NCI-H2171 treated with DMSO at 0.1 percent for 48 hours (cell line): ENCODE data around the gene DNAH2.

Experiments
- DNase-seq: peaks from one replicate; lab custom pipeline; 2025; lab: John Stamatoyannopoulos, UW

Gene DNAH2

DNA sequence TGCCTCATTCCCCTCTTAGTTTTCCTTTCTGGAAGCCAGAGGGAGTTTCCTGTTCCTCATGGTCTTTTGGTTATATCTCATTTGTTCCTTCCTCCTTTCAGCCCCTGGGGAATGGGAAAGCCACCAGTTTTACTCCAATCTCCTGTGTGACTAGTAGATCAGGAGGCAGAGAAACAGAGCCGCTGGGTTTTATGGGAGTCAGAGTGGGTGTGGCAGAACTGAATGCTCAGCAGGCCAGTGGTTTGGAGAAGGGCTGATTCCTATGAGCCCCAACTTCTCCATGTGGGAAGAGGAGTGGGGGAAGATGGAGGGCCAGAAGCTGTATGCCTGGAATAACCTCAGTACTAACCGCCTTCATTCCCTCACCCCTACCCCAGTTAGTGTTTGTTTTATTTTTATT is 4.1 kb downstream of the DNAH2 start:
- DNase-seq, result no peak

DNA sequence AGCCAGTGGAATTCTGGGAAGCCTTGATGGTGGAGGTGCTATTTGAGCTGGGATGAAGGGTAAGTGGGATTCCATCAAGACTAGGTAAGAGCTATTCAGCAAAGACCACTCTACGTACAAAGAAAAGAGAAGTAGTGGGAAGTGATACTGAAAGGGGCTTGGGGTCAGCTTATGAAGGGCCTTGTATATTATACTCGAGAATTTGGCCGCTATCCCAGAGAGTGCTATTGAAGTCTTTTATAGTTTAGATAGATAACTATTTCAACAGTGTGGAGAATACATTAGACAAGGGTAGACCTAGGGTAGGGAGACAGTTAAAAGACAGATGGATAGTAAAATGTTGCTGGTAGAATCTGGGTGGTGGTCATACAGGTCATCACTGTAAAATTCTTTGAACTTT is 10.3 kb downstream of the DNAH2 start:
- no peak for DNase-seq

DNA sequence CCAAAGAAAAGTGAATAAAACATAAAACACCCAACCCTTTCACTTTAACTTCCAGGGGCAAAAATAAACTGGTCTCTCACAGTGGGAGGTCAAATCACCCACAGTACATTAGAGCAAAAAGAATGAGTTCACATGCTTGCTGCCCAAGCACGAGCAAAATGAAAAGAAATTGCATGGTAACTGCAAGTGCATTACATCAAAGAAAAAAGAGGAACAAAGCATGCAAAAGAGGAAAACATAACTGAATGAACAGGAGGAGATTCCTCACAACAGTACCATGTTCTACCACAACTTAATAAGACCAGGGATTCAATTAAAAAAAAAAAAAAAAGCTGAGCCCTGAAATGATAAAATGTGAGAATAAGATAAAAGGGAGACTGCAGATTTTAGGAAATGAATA is 12.3 kb downstream of the DNAH2 start:
- DNase-seq, result no peak

DNA sequence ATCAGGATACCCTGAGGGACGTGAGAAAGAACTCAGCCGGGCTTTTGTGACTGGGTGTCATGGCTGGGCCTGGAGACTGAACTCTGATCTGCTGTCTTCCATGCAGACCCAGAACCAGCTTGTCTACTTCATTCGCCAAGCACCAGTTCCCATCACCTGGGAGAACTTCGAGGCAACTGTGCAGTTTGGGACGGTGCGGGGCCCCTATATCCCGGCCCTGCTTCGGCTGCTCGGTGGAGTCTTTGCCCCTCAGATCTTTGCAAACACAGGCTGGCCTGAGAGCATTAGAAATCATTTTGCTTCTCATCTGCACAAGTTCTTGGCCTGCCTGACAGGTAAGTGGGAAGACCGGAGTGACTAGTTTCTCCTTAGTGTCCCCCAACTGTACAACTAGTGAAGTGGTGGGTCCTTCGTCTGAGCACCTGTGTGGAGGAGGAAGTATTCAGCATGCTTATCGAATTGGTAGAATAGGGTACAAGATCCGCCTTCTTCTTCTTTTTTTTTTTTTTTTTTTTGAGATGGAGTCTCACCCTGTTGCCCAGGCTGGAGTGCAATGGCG is 15.5 kb downstream of the DNAH2 start:
- DNase-seq, result no peak

DNA sequence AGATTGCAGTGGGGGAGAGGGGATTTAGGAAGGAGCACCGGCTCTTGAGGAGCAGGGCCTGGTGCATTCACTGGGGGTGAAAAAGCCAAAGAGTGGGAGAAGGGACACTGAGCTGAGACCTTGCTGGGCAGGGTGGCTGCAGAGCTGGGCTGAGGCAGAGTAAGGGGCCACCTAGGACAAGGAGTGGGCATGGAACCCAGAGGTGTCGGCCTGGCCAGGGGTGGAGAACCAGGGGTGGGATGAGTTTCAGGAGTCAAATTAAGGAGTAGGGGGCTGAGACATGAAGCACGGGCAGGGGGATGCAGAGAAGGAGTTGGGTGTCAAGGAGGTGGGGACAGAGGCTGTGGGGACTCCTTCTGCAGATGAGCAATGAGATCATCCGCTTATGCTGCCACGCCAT is 20.1 kb downstream of the DNAH2 start:
- no peak for DNase-seq

DNA sequence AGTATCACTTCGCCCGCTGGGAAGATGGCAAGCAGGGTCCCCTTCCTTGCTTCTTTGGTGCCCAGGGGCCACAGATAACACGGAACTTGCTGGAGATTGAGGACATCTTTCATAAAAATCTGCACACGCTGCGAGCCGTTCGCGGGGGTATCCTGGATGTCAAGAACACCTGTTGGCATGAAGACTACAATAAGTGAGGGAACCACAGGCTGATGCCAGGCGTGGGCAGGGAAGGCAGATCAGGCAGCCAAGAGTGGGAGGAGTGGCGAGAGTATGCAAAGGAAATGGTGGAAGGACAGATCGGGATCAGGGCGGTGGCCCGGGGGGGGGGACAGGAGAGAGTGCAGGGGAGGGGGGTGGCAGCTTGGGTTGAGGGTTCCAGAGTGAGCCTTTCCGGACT is 22.2 kb downstream of the DNAH2 start:
- DNase-seq, result no peak

DNA sequence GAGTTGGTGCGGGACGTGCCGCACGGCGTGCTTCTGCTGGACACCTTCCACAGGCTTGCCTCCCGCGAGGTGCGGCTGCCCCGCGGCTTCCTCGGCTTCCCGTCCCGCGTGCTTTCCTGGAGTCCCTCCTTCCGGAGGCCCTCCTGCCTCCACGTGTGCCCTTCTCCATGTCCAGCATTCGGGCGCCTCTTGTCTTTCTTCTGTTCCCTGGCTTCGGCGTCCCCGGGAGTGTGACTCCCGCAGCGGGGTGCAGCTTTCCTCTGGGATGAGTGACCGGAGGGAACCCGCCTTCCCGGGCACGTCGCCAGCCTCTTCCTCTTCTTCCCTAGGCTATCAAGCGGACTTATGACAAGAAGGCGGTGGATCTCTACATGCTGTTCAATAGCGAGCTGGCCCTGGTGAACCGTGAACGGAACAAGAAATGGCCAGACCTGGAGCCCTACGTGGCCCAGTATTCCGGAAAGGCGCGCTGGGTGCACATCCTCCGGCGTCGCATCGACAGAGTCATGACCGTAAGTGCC is 23.0 kb downstream of the DNAH2 start:
- DNase-seq, result no peak

DNA sequence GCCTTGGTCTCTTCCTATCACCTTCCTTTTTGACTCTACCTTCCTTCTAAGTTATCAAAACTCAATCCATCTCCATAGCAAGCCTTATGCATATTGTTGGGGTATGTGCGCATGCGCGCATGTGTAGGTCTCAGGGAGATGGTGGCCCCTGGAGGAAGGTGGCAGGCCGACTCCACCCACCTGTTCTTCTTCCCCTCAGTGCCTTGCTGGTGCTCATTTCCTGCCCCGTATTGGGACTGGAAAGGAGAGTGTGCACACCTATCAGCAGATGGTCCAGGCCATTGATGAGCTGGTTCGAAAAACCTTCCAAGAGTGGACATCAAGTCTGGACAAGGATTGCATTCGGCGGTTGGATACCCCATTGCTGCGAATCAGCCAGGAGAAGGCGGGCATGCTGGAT is 25.2 kb downstream of the DNAH2 start:
- DNase-seq, result no peak

DNA sequence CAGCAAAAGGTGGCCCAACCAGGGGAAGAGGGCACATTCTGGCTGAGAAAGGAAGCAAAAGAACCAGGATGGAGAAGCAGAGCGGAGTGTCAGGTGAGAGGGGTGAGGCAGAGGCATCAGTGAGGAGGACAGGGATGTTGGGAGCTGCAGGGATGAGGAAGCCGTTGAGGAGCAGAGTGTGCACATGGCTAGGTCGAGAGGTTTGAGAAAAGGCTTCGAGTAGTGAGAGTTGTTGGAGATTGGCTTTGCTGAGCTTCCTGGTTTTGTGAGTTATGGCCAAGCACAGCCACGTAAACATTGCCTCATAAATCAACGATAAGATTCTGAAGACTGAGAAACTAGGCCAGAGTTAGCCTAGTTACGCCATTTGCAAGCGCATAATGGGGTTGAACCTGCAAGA is 26.9 kb downstream of the DNAH2 start:
- no peak for DNase-seq

DNA sequence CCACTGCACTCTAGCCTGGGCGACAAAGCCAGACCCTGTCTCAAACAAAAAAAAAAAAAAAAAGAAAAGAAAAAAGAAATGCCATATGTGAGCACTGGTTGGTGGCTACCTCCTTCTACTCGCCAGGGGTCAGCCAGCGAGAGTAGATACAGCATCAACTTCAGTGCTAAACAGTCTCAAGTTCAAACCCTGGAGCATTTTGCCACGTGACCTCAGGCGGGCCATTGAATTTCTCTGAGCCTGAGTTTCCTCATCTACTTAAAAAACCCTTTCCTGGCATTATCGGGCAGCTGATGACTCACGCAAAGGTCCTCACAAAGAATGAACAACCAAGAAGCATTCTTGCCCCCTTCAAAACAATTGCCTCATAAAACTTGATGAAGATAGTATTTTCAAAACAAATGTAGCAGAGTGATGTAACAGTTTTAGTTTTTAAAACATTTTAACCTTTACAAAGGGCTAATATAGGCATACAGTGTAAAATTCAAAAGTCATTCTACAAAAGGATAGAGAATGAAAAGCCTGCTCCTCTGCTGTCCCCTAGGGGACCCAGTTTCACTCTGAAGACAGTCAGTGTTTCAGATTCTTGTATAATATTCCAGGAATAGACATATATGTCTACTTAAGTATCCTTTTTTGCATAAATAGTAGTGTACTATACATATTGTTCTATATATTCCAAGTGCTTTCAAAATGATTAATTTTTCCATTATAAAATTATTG is 28.4 kb downstream of the DNAH2 start:
- no peak for DNase-seq

DNA sequence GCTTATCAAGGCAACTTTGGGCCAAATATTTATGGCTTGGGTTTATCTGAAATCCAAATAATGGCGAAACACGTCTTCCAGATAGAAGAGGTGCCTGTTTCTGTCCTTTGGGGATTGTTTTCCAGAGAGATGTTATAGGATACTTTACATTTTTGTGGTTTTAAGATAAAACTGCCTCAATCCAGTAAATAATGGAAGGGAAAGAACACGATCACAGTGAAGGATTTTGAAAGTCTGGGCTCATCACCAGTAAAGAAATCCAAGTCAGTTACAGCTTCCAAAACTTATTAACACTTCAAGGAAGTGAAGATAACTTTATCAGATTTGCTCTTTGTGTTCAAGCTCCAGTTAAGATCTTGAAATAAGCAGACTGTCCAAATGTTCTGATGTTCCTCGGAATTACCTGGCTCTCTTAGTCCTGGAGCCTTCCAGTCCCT is 30.1 kb downstream of the DNAH2 start:
- DNase-seq, result no peak

DNA sequence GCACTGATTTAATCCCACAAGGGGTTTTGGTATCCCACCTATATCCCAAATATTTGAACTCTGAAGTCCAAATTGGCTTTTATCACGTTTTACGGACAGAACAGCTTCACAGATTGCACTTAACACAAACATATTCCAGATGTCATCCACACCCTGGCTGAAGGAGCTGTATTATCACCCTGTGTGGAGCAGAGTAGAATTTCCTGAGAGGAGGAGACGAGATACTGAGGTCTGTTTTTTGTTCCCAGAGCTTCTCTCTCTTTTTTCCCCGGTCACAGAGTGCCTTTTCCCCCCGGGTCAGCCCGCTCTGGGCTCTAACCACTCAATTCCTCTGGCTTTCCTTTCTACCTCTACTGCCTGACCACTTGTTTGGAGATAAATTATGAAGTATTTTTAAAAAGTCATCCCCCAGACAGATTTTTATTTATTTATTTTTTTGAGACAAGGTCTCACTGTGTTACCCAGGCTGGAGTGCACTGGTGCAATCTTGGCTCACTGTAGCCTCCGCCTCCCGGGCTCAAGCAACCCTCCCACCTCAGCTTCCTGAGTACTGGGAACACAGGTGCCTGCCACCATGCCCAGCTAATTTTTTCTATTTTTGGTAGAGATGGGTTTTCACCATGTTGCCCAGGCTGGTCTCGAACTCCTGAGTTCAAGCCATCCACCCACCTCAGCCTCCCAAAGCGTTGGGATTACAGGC is 30.7 kb downstream of the DNAH2 start:
- no peak for DNase-seq

DNA sequence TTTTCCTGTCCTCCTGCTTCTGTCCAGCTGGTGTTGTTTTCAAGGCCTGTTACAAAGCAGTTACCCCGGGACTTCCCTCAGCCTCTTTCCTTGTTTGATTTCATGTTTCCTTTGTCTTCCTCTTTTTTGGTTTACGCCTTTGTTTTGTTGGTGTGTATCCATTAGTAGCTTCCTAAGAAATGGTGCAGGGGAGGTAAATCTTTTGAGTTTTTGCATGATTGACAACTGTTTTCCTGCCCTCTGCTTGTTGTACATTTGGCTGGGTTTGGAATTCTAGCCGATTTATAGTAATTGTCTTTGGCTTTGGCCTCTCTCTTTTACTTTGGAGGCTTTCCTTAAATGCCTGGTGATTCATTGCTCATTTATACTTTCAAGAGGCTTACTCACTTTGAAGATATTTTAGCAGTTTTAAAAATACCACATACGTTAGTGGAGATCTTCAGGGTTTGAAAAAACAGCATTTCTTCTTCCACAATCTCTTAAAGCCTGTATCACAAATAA is 32.8 kb downstream of the DNAH2 start:
- no peak for DNase-seq

DNA sequence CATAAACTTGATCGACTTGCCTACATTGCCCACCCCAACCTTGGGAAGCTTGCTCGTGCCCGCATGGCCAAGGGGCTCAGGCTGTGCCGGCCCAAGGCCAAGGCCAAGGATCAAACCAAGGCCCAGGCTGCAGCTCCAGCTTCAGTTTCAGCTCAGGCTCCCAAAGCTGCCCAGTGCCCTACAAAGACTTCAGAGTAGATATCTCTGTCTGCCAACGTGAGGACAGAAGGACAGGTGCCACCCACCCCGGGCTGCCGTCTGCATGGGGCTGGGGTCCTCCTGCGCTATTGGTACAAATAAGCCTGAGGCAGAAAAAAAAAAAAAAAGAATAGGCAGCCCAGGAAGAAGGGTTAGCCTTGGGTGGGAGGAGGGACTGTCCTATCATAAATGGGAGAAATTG is 37.1 kb downstream of the DNAH2 start:
- no peak for DNase-seq

DNA sequence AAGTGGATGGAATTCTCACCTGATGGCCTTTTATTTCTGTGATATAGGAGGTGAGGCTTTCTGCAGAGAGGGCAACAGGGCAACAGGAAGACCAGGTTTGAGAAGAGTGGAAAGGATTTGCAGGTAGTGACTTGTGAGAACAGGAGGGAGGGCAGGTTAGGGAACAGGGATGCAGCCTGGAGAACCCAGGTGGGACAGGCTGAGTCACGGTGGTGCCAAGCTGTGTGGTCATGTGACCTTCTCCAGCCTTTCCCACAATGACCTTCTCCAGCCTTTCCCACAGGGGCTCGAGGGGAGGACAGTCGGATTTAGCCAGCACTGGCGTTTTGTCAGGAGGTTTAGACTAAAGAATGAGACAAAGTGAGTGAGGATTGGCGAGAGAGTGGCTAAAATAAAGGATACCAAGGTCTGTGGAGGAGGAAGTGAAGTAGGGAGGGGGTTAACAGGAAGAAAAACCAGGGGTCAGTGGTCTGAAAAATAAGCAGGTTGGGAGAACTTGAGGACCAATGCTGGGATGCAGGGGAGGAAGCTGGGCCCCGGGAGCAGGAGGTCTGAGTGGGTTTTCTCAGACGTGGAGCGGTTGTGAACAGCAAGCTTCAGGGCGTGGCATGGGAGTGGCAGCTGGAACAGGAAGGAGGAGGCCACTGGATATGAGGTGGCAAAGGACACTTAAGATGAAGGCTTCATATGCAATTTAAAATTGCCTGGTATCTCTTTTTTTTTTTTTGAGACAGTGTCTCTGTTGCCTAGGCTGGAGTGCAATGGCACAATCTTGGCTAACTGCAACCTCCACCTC is 37.7 kb downstream of the DNAH2 start:
- no peak for DNase-seq

DNA sequence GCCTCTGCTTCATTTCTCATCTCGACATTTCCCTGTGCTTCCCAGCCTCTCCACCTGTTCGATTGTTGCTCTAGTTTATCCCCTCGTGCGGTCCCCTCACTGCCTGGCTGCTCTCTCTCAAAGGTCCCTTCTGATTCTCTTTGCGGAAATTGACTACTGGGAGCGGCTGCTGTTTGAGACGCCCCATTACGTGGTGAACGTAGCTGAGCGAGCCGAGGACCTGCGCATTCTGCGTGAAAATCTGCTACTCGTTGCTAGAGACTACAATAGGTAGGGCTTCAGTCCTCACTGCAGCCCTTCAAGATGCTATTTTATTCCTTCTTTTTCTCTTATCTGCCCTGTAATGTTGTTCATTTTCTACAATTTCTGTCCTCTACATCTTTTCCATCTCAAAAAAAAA is 39.4 kb downstream of the DNAH2 start:
- no peak for DNase-seq

DNA sequence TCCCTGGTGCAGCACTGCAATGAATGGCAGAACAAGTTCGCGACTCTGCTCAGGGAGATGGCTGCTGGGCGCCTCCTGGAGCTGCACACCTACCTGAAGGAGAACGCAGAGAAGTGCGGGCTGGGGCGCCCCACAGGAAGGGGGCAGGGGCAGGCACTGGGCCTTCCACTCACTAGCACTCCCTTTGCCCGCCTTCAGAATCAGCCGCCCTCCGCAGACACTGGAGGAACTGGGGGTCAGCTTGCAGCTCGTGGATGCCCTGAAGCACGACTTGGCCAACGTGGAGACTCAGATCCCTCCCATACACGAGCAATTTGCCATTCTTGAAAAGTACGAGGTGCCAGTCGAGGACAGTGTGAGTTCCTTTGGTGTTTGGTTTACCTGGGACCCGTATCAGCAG is 46.4 kb downstream of the DNAH2 start:
- DNase-seq, result no peak

DNA sequence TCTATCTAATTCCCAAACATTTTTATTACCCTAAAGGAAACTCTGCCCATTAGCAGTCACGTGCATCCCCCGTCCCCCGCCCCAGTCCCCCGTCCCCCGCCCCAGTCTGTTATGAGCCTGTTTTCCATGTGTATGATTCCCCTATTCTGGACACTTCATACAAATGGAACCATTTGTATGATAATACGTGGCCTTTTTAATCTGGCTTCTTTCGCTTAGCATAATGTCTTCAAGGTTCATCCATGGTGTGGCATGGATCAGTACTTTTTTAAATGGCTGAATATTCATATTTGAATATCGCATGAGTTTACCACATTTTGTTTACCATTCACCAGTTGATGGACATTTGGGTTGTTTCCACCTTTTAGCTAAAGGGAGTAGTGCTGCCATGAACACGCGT is 49.5 kb downstream of the DNAH2 start:
- DNase-seq, result no peak

DNA sequence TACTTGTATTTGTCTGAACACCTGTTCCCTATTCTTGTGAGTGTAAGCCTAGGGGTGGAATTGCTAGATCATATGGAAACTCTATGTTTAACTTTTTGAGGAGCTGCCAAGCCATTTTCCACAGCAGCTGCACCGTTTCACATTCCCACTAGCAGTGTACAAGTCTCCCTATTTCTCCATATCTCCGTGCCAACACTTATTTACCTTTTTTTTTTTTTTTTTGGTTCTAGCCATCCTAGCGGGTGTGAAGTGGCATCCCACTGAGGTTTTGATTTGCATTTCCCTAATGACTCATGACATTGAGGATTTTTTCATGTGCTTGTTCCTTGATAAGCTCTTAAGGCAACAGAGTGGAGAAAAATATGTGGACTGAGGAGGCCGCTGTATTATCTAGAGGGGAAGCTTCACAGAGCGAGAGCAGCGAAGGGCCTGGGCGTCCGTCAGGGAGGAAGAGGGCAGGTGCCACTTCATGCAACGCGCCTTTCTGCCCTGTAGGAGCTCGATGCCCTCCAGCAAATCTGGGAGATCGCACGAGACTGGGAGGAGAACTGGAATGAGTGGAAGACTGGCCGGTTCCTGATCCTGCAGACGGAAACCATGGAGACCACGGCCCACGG is 50.0 kb downstream of the DNAH2 start:
- DNase-seq, result peak; percentile 69

DNA sequence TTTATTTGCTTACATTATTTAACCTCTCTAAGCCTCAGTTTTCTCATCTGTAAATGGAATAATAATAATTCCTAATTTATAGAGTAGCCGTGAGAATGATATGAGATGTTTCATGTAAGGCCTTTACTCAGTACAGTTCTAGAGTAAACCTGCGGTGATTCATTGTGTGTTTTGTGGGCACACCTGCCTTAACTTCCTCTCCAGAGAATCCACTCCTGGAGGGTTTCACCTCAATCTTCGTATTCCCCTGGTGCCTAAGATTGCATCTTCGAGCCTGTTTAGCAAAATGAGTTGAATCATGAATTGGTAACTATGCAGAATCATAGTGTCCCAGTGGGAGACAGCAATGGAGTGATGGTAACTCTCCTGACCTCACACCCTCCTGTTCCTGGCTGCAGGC is 52.3 kb downstream of the DNAH2 start:
- no peak for DNase-seq

DNA sequence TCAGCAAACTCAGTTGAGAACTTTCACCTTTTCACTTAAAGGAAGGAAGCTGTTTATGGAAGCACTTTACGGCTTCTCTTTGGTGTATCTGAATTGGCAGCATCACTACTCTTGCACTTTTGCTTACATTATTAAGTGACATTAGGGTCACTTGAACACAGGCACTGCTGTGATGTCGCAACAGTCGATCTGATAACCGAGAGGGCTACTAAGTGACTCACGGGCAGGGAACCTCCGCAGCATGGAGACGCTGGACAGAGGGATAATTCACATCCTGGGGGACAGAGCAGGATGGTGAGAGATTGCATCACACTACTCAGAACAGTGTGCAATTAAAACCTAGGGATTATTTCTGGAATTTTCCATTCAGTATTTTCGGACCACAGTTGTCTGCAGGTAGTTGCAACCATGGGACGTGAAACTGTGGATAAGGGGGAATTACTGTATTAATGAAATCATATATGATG is 56.5 kb downstream of the DNAH2 start:
- DNase-seq, result no peak

DNA sequence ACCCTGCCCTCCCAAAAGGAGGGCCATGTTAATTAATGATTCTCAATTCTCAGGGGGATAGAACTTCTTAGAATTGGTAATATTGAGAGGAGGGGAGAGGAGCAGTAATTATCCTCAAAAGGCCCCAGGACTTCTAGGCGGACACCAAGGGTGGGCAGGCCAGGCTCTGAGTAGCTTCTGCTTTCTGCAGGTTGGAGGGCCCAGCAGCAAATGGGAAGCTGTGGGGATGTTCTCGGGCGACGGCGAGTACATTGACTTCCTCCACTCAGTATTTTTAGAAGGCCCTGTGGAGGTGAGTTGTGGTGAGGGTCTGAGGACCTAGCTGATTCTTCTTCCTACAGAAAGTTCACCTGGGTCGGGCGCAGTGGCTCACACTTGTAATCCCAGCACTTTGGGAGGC is 57.5 kb downstream of the DNAH2 start:
- DNase-seq, result no peak
